Measurements from ENCODE around the gene SURF4. TPM values are rescaled to one million over a fixed set of nuclear protein-coding genes. Genes with fewer than 3 reads are reported as not detected.

Gene SURF4
- total and polyA plus RNA-seq, 2 of the 13 experiments (the other 11 are each of a cell fraction or from before 2014, with no cell fraction given), result 220 to 265 TPM

DNA sequence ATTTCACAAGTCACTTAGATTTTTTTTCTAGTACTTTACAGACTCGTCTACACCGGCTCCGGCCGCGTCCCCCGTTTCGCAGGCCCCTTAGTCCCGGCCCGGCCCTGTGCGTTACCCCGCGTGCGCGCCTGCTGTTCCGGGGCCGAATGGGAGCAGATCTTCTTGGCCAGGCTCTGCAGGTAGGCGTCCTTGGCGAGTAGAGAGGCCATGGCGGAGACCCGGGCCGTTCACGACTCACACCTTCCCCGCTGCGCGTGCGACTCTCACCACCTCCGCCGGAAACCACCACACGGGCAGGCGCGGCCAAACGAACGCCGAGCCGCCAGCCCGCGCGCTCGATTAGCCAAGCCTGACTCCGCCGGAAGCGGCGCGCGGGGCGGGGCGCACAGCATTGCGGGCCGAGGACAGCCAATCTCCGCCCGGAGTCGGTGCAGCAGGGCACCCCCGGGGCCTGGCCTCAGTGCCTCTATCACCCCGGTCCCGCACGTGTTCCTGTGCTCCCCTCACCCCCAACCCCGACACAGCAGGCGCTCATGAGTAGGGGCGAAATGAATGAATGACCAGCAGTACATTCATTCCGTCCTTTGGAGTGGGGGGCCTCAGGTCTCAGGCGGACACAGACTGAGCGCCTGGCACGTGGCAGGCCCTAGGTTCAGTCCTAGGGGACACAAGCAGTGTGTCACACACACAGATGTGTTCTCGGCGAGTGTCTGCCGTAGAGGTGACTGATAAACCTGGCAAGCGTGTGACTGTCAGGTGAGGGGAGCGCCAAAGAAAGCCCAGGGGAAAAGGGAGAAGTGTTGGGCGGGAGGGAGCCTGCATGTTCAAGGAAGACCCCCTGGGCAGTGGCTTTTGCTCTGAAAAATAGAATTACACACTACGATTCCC lies 39.7 kb downstream of the SURF4 start, which contains the start of gene SURF6 (continued):
- TF ChIP-seq, protein P1, sequence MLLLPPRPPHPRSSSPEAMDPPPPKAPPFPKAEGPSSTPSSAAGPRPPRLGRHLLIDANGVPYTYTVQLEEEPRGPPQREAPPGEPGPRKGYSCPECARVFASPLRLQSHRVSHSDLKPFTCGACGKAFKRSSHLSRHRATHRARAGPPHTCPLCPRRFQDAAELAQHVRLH (CRISPR knock-in tag; IDR thresholded peaks at IDR 0.05; ENCODE audit: borderline replicate concordance, low read depth), result peak; percentile 96
- TF ChIP-seq ZNF407 (CRISPR knock-in tag; IDR thresholded peaks at IDR 0.05; ENCODE audit: not compliant biosample characterization) (peak; percentile 75), ZNF253 (CRISPR knock-in tag; IDR thresholded peaks at IDR 0.05; ENCODE audit: borderline replicate concordance) (peak; percentile 88; the same call in 1 of the 2 replicates), ZSCAN9 (CRISPR knock-in tag; IDR thresholded peaks at IDR 0.05; ENCODE audit: borderline replicate concordance) (peak; percentile 82; the same call in 1 of the 2 replicates), RAD21 (CRISPR knock-in tag; IDR thresholded peaks at IDR 0.05) (peak; percentile 55; the same call in 1 of the 2 replicates), PATZ1 (CRISPR knock-in tag; IDR thresholded peaks at IDR 0.05) (peak; percentile 89), RBFOX2 (IDR thresholded peaks at IDR 0.05; ENCODE audit: low read depth, low read length) (peak; percentile 94), ZNF354B (CRISPR knock-in tag; IDR thresholded peaks at IDR 0.05) (no peak), ZNF546 (CRISPR knock-in tag; conservative IDR thresholded peaks at IDR 0.05) (0 out of 2 replicates have a peak, but pooled peaks have one; percentile 39), JUNB (CRISPR knock-in tag; IDR thresholded peaks at IDR 0.05; ENCODE audit: borderline replicate concordance) (0 out of 2 replicates have a peak, but pooled peaks have one; percentile 3)
- TF ChIP-seq, protein P2, sequence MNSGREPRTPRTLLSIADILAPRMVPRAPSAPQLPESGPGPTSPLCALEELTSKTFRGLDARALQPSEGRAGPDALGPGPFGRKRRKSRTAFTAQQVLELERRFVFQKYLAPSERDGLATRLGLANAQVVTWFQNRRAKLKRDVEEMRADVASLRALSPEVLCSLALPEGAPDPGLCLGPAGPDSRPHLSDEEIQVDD (CRISPR knock-in tag; IDR thresholded peaks at IDR 0.05; ENCODE audit: borderline replicate concordance), result peak; percentile 47; the same call in 1 of the 2 replicates
- TF ChIP-seq, protein P3, sequence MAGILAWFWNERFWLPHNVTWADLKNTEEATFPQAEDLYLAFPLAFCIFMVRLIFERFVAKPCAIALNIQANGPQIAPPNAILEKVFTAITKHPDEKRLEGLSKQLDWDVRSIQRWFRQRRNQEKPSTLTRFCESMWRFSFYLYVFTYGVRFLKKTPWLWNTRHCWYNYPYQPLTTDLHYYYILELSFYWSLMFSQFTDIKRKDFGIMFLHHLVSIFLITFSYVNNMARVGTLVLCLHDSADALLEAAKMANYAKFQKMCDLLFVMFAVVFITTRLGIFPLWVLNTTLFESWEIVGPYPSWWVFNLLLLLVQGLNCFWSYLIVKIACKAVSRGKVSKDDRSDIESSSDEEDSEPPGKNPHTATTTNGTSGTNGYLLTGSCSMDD (CRISPR knock-in tag; IDR thresholded peaks at IDR 0.05), result no peak
